GM21717 (cell line): ENCODE results near the gene MEP1A.
"Not testable (repeated sequence)": the region's sequence is repeated elsewhere in the genome, so short reads cannot be mapped to it uniquely, and the experiment has no call there.

ENCODE experiments used
- ATAC-seq: cut with Tn5 transposase; IDR thresholded peaks from one replicate; pipeline ENCODE4 v1.9.1; 2021; ENCODE audit warnings: mild to moderate bottlenecking, moderate library complexity; ENCODE audit not compliant: unreplicated experiment

The MEP1A gene

DNA sequence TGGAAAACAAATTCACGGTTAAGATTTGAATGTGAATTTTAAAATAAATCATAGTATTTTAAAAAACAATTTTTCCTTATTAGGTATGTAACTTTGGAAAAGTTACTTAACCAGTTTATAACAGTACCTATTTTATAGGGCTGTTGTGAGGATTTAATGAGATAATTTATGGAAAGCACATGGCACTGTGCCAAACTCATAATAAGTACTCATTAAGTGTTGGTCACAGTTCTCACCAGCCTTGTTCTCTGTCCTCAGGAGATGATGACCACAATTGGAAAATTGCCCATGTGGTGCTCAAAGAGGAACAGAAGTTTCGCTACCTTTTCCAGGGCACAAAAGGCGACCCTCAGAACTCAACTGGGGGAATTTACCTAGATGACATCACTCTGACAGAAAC is 39.6 kb downstream of the MEP1A start:
- ATAC-seq: no peak

- not testable (repeated sequence) for ATAC-seq
Measured at GRCh38 chr6:46834257-46834916, 41.2 kb downstream of the MEP1A start.

DNA sequence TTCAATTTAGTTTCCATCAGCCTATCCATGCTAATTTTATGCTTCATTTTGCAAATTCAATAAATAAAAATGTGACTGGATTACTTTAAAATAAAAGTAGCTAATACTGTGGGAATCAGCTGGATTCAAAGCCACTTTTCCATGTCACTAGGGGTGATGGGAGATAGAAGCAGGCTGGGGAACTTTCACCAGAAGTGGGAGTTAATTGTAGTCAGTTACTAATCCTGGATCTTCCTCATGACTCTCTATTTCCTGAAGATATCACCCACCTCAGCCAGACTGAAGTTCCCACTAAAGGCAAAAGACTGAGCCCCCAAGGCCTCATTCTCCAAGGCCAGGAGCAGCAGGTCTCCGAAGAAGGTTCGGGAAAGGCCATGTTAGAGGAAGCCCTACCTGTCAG is 41.8 kb downstream of the MEP1A start:
- not testable (repeated sequence) for ATAC-seq

- no peak for ATAC-seq
Measured at GRCh38 chr6:46838033-46838432, 44.8 kb downstream of the MEP1A start.

DNA sequence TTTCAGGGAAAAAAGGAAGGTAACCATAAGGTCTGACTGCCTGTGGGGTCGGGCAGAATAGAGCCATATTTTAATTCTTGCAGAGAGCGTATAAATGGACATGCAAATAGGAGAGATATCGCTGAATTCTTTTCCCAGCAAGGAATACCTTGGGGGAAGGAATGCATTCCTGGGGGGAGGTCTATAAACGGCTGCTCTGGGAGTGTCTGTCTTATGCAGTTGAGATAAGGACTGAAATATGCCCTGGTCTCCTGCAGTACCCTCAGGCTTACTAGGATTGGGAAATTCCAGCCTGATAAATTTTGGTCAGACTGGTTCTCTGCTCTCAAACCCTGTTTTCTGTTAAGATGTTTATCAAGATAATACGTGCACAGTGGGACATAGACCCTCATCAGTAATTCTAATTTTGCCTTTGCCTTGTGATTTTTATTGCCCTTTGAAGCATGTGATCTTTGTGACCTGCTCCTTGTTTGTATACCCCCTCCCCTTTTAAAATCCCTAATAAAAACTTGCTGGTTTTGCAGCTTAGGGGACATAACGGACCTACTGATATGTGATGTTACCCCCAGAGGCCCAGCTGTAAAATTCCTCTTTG is 49.2 kb downstream of the MEP1A start:
- not testable (repeated sequence) for ATAC-seq

DNA sequence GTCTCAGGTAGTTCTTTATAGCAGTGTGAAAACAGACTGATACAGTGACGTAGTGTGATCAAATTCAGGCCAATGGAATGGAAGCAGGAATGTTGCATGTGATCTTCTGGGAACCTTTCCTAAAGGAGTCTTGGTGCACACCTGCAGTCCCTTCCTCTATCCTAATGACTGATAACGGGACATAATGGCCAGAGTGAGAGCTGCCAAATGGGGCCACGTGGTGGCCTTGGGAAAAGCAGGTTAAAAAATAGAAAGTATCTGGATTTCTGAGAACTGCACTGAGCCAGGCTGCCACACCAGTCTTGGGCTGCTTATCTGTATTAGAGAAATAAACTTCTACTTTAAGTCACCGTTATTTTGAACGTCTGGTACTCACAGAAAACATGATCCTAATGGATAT is 51.9 kb downstream of the MEP1A start:
- no peak for ATAC-seq

- peak; percentile 66 for ATAC-seq
Measured at GRCh38 chr6:46848684-46849360, 55.6 kb downstream of the MEP1A start.

DNA sequence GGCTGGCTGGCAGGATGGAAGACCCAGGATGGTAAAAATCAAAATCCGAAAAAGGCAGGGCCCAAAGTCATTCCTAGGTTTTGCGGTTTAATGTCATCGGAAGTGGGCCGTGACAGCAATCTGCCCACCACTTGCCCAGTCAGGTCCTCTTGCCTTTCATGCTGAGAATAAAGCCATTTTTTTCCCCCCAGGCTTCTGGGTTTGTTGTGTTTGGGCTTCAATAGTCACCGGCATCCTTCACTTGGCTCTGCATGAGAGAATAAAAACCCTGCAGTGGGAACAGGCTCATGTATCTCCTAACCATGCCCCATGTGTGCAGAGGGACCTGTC is 56.1 kb downstream of the MEP1A start:
- ATAC-seq: no peak

- no peak for ATAC-seq
Measured at GRCh38 chr6:46850792-46851191, 57.6 kb downstream of the MEP1A start.

GRCh38 chr6:46851576-46851975 is 58.4 kb downstream of the MEP1A start:
- not testable (repeated sequence) for ATAC-seq

- not testable (repeated sequence) for ATAC-seq
Measured at GRCh38 chr6:46855966-46856365, 62.8 kb downstream of the MEP1A start.

GRCh38 chr6:46862381-46862780 is 69.2 kb downstream of the MEP1A start:
- ATAC-seq: no peak

GRCh38 chr6:46863791-46864190 is 70.6 kb downstream of the MEP1A start:
- no peak for ATAC-seq

GRCh38 chr6:46865221-46865620 is 72.0 kb downstream of the MEP1A start:
- no peak for ATAC-seq

DNA sequence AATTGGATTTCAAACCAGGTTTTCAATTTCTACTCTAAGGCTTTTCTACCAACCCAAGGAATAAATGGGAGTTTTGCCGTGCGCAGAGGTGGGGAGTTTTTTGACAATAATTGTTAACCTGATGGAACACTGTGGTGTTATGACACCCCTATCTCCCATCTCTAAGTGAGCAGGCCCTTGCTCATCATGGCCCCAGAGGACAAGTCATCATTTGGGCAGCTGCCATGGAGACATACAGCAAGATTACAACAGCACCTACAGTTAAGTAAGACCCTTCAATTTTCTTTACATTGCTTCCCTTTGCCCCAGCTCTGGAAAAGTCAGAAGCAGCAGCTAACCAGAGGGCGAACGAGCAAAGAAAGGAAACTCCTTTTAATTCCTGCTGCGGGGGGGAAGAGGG is 74.2 kb downstream of the MEP1A start:
- no peak for ATAC-seq

DNA sequence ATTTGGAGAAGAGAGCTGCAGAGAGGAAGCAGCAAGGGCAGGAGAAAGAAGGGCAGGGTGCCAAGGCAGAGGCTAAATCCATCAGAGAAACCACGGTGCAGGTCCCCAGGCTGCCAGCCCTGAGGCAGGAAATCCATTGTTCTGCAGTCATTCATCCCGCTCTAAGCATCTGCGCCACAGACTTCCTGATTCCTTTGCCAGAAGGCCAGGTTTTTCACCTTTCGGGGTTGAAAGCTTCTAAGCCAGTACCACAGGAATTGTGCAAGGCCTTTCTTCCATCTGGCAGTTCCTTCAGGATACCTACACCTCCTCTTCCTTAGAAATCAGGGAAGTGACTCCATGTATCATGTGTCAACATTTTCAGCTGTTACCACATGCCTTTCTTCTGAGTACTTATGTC is 82.9 kb downstream of the MEP1A start:
- no peak for ATAC-seq

DNA sequence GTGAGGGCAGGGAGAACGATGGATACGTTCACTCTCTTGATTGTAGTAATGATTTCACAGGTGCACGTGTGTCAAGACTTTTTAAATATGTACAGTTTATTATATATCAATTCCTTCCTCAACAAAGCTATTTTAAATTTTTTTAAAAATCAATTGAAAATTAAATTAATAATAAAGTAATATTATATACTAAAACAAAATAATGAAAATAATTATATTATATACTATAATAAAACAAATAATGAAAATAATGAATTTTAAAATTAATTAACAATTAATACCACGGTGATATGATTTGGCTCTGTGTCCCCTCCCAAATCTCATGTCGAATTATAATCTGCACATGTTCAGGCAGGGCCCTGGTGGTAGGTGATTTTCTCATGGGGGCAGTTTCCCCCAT is 85.8 kb downstream of the MEP1A start:
- no peak for ATAC-seq

DNA sequence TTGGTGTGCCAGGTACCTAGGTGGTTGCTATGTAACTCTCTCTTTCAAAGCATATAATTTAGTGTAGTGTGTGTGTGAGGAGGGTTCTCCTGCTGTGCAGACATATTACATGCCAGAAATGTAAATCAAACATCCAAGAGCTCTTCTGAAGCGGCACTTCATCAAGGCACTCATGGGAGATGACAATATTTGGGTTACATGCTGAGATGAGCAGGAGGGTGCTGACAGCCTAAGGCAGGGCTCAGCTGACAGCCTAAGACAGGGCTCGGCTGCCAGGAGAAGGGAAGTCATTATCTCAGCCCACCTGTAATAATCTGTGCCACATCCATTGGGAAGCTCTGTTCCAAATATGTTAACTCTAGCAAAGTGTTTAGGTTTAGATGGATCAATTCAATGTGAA is 89.5 kb downstream of the MEP1A start:
- ATAC-seq: no peak

GRCh38 chr6:46888031-46888430 is 94.8 kb downstream of the MEP1A start:
- ATAC-seq: no peak

DNA sequence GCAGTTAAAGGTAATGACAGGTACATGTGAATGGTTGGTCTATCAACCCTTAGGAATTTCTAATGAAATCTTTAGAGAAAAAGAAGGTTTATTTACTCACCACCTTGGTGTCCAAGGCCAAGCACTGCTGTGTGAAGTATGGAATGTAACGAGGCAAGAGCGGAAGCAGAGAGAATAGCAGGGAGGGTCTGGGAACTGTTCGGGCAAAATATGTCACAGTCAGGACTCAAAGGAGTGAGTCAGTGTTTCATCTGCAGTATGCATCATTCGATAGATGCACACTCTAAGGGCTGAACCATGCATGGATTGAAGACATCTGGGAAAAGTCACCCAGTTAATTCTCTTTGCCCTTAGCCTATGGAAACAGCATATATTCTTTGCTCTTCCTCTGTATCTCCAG is 95.4 kb downstream of the MEP1A start:
- ATAC-seq: no peak
